RCC 7860 (cell line): ENCODE data around the gene ERICH4.
A peak's percentile ranks its signal among the peaks of the same experiment; 100 is the strongest.

ENCODE experiments used
- DNase-seq: peaks from one replicate; pipeline ENCODE4 v3.0.0-alpha.2; 2015; ENCODE audit warnings: low spot score
- FAIRE-seq: peaks from 2 replicates; lab custom pipeline; 2012; peaks lifted over from hg19 to GRCh38; lab: Jason Lieb, UNC

Gene ERICH4

GRCh38 chr19:41413947-41414346, 29.0 kb upstream of the ERICH4 start:
- no peak for DNase-seq
- FAIRE-seq: no peak

- no peak for DNase-seq
- FAIRE-seq: no peak
These were observed 28.5 kb upstream of the ERICH4 start for GRCh38 chr19:41414461-41414860.

- no peak for FAIRE-seq
- DNase-seq: no peak
These were observed 27.8 kb upstream of the ERICH4 start for GRCh38 chr19:41415154-41415571.

- DNase-seq: no peak
- no peak for FAIRE-seq
These were observed 26.7 kb upstream of the ERICH4 start for GRCh38 chr19:41416194-41416674.

- no peak for DNase-seq
- no peak for FAIRE-seq
These were observed 22.7 kb upstream of the ERICH4 start for GRCh38 chr19:41420101-41420880.

- no peak for DNase-seq
- FAIRE-seq: no peak
These were observed 21.6 kb upstream of the ERICH4 start for GRCh38 chr19:41421314-41421713.

- FAIRE-seq (no peak), DNase-seq (no peak)
These were observed 21.0 kb upstream of the ERICH4 start for GRCh38 chr19:41421973-41422372.

- DNase-seq (no peak), FAIRE-seq (no peak)
These were observed 20.5 kb upstream of the ERICH4 start for GRCh38 chr19:41422456-41422855.

- DNase-seq: no peak
- no peak for FAIRE-seq
These were observed 20.0 kb upstream of the ERICH4 start for GRCh38 chr19:41422955-41423354.

GRCh38 chr19:41424335-41425173, 18.4 kb upstream of the ERICH4 start:
- DNase-seq (no peak), FAIRE-seq (no peak)

- no peak for FAIRE-seq
- no peak for DNase-seq
These were observed 17.5 kb upstream of the ERICH4 start for GRCh38 chr19:41425174-41426115.

GRCh38 chr19:41426116-41426841, 16.7 kb upstream of the ERICH4 start:
- no peak for FAIRE-seq
- DNase-seq: no peak

- FAIRE-seq (no peak), DNase-seq (no peak)
These were observed 15.9 kb upstream of the ERICH4 start, which contains the start of gene B3GNT8 for GRCh38 chr19:41426952-41427646. TSS of gene B3GNT8 (minus strand) at chr19:41427374. CDS start at chr19:41426778, 596 bp downstream.

- FAIRE-seq (no peak), DNase-seq (no peak)
These were observed 15.1 kb upstream of the ERICH4 start for GRCh38 chr19:41427647-41428480.

GRCh38 chr19:41428481-41428859, 14.5 kb upstream of the ERICH4 start:
- no peak for FAIRE-seq
- no peak for DNase-seq

GRCh38 chr19:41430922-41431321, 12.0 kb upstream of the ERICH4 start:
- FAIRE-seq: no peak
- peak; percentile 7 for DNase-seq

- DNase-seq: no peak
- no peak for FAIRE-seq
These were observed 11.2 kb upstream of the ERICH4 start for GRCh38 chr19:41431426-41432386.
